Cardiac muscle cell (in vitro differentiated cells and primary cell): ENCODE results near the gene NYAP1. TPM values are rescaled to one million over a fixed set of nuclear protein-coding genes. Genes with fewer than 3 reads are reported as not detected.

ENCODE experiments used
- DNase-seq, 2 donors: peaks; one replicate each; pipeline versions ENCODE4 v3.0.0 to v3.0.0-alpha.2; 2010 to 2017; ENCODE audit warnings: low read depth in 1 of 2, low spot score in 1 of 2
- H3K27ac ChIP-seq: fragments of 200-600 bp; sonication (generic); 2 replicates; pipeline ENCODE4 v1.5.1; 2016
- H3K27me3 ChIP-seq: fragments of 200-600 bp; sonication (generic); 2 replicates; pipeline ENCODE4 v1.6.0; 2016; ENCODE audit warnings: control low read depth
- H3K36me3 ChIP-seq: fragments of 200-600 bp; sonication (generic); 2 replicates; pipeline ENCODE4 v1.5.1; 2016; ENCODE audit warnings: control low read depth
- H3K4me1 ChIP-seq: fragments of 200-600 bp; sonication (generic); 2 replicates; pipeline ENCODE4 v1.8.1; 2017; ENCODE audit warnings: low read depth, mild to moderate bottlenecking, mixed run types
- H3K4me3 ChIP-seq: fragments of 200-600 bp; sonication (generic); 2 replicates; pipeline ENCODE4 v1.5.1; 2016; ENCODE audit warnings: mild to moderate bottlenecking
- H3K9me3 ChIP-seq: fragments of 200-600 bp; sonication (generic); 2 replicates; pipeline ENCODE4 v1.5.1; 2017; ENCODE audit warnings: low read depth, mild to moderate bottlenecking, control low read depth
- CTCF ChIP-seq: IDR thresholded peaks from 2 replicates; pipeline ENCODE4 v1.5.1; 2012; ENCODE audit warnings: low read depth, mild to moderate bottlenecking, low read length
- polyA plus RNA-seq: library from polyadenylated mRNA; unstranded; fragments of >200 nt; fragmentation: Nextera tagmentation; extraction: Ambion mirVana; gene quantifications from 2 replicates; pipeline ENCODE4 v1.2.1, GENCODE V29; 2016
- total RNA-seq: library from RNA; depleted of rRNA; stranded (reverse); fragments of >200 nt; gene quantifications from 2 replicates; pipeline ENCODE4 v1.2.3, GENCODE V29; 2016

The NYAP1 gene
- 9.0 and 13.0 TPM in 2 replicates for total RNA-seq
- 0.06 and 0.22 TPM in 2 replicates for polyA plus RNA-seq

GRCh38 chr7:100483722-100484672 is at the start of gene NYAP1:
NYAP1 (plus strand) TSS chr7:100483927; CDS start chr7:100485312, 1,385 bp downstream.
- Histone ChIP-seq H3K4me3 (peak within 1 kb of the TSS; percentile 65), H3K27me3 (no peaks in the 10 kb centered on the region), H3K36me3 (peaks cover 3% of the 10 kb centered on the region), H3K9me3 (no peaks in the 10 kb centered on the region), H3K4me1 (peaks cover 20% of the 10 kb centered on the region), H3K27ac (peak within 1 kb of the TSS; percentile 55)
- TF ChIP-seq CTCF: no peak
- DNase-seq: peak; percentile 64 to 75

- peaks cover 9% of the 10 kb centered on the region for H3K36me3 ChIP-seq
- DNase-seq: no peak
Observed at GRCh38 chr7:100434297-100435144, 49.2 kb upstream of the NYAP1 start.

GRCh38 chr7:100435401-100436304 is 48.1 kb upstream of the NYAP1 start:
- Histone ChIP-seq H3K4me3 (peak overlapping the region; percentile 75), H3K36me3 (peaks cover 9% of the 10 kb centered on the region), H3K9me3 (no peaks in the 10 kb centered on the region), H3K4me1 (peaks cover 27% of the 10 kb centered on the region), H3K27me3 (no peaks in the 10 kb centered on the region), H3K27ac (peak overlapping the region; percentile 90)
- peak; percentile 39 to 47 for DNase-seq
- no peak for TF ChIP-seq CTCF

More at GRCh38 chr7:100434297-100435144, 49.2 kb upstream of the NYAP1 start:
- Histone ChIP-seq H3K9me3 (no peaks in the 10 kb centered on the region), H3K4me3 (peak overlapping the region; percentile 75), H3K27ac (no peak overlapping the region), H3K4me1 (peaks cover 27% of the 10 kb centered on the region), H3K27me3 (no peaks in the 10 kb centered on the region)
- TF ChIP-seq CTCF: no peak

GRCh38 chr7:100437150-100438100 is 46.3 kb upstream of the NYAP1 start:
- Histone ChIP-seq H3K27ac (no peak overlapping the region), H3K9me3 (no peaks in the 10 kb centered on the region), H3K36me3 (peaks cover 9% of the 10 kb centered on the region), H3K27me3 (no peaks in the 10 kb centered on the region), H3K4me3 (no peak overlapping the region), H3K4me1 (peaks cover 9% of the 10 kb centered on the region)
- TF ChIP-seq CTCF: no peak
- DNase-seq: no peak
